Skeletal muscle cell (primary cell): ENCODE results near the gene KLHL29.

ENCODE experiments used
- DNase-seq: peaks from one replicate; pipeline ENCODE4 v3.0.0-alpha.2; 2010; ENCODE audit warnings: low read depth
- H3K4me3 ChIP-seq: 2 replicates; pipeline ENCODE4 v1.5.1; 2011; ENCODE audit warnings: low read depth, mild to moderate bottlenecking, control low read depth, low read length, moderate library complexity

KLHL29 gene

GRCh38 chr2:23518481-23519333 lies 133.7 kb downstream of the KLHL29 start:
- no peak for DNase-seq
- no peak overlapping the region for H3K4me3 ChIP-seq

- no peak for DNase-seq
- no peak overlapping the region for H3K4me3 ChIP-seq
Measured at GRCh38 chr2:23519334-23519651, 134.3 kb downstream of the KLHL29 start.

- no peak for DNase-seq
- no peak overlapping the region for H3K4me3 ChIP-seq
Measured at GRCh38 chr2:23520256-23520655, 135.3 kb downstream of the KLHL29 start.

GRCh38 chr2:23521060-23521459 lies 136.1 kb downstream of the KLHL29 start:
- no peak overlapping the region for H3K4me3 ChIP-seq
- no peak for DNase-seq

GRCh38 chr2:23522726-23523372 lies 137.9 kb downstream of the KLHL29 start:
- no peak for DNase-seq
- H3K4me3 ChIP-seq = no peak overlapping the region

- no peak for DNase-seq
- H3K4me3 ChIP-seq = no peak overlapping the region
Measured at GRCh38 chr2:23523373-23524260, 138.6 kb downstream of the KLHL29 start.

GRCh38 chr2:23524261-23524706 lies 139.3 kb downstream of the KLHL29 start:
- DNase-seq = no peak
- H3K4me3 ChIP-seq = no peak overlapping the region

GRCh38 chr2:23525137-23525765 lies 140.3 kb downstream of the KLHL29 start:
- DNase-seq = no peak
- H3K4me3 ChIP-seq = no peak overlapping the region

GRCh38 chr2:23526114-23526513 lies 141.1 kb downstream of the KLHL29 start:
- no peak overlapping the region for H3K4me3 ChIP-seq
- DNase-seq = no peak

GRCh38 chr2:23526835-23527790 lies 142.1 kb downstream of the KLHL29 start:
- H3K4me3 ChIP-seq = no peak overlapping the region
- no peak for DNase-seq

GRCh38 chr2:23528171-23528570 lies 143.2 kb downstream of the KLHL29 start:
- no peak overlapping the region for H3K4me3 ChIP-seq
- DNase-seq = no peak

GRCh38 chr2:23528690-23529089 lies 143.7 kb downstream of the KLHL29 start:
- no peak for DNase-seq
- H3K4me3 ChIP-seq = no peak overlapping the region

- DNase-seq = no peak
- no peak overlapping the region for H3K4me3 ChIP-seq
Measured at GRCh38 chr2:23529659-23530058, 144.7 kb downstream of the KLHL29 start.

GRCh38 chr2:23530206-23530908 lies 145.4 kb downstream of the KLHL29 start:
- no peak for DNase-seq
- no peak overlapping the region for H3K4me3 ChIP-seq

- no peak for DNase-seq
- no peak overlapping the region for H3K4me3 ChIP-seq
Measured at GRCh38 chr2:23530909-23531276, 145.9 kb downstream of the KLHL29 start.

- no peak overlapping the region for H3K4me3 ChIP-seq
- DNase-seq = no peak
Measured at GRCh38 chr2:23531280-23531679, 146.3 kb downstream of the KLHL29 start.

GRCh38 chr2:23531881-23532280 lies 146.9 kb downstream of the KLHL29 start:
- DNase-seq = no peak
- no peak overlapping the region for H3K4me3 ChIP-seq
